Neural progenitor cell (in vitro differentiated cells): Measurements from ENCODE around the gene POT1. TPM values are rescaled to one million over a fixed set of nuclear protein-coding genes. Genes with fewer than 3 reads are reported as not detected.

ENCODE experiments used
- DNase-seq: peaks from one replicate; pipeline ENCODE4 v3.0.0-alpha.2; 2016; ENCODE audit warnings: low spot score
- H2AFZ ChIP-seq: fragments of 200-600 bp; sonication (generic); replicated peaks from 2 replicates; pipeline ENCODE4 v1.6.1; 2016; ENCODE audit warnings: antibody characterized with exemption
- H3F3A ChIP-seq: fragments of 200-600 bp; sonication (generic); 2 replicates; pipeline ENCODE4 v1.6.1; 2016; ENCODE audit warnings: antibody characterized with exemption, low read depth
- H3K27ac ChIP-seq: fragments of 200-600 bp; sonication (generic); 2 replicates; pipeline ENCODE4 v1.5.1; 2016; ENCODE audit warnings: mild to moderate bottlenecking
- H3K27me3 ChIP-seq: fragments of 200-600 bp; sonication (generic); 2 replicates; pipeline ENCODE4 v1.6.1; 2016; ENCODE audit warnings: mild to moderate bottlenecking, moderate library complexity
- H3K36me3 ChIP-seq: fragments of 200-600 bp; sonication (generic); 2 replicates; pipeline ENCODE4 v1.5.1; 2016
- H3K4me1 ChIP-seq: fragments of 200-600 bp; sonication (generic); 2 replicates; pipeline ENCODE4 v1.6.1; 2016; ENCODE audit warnings: mixed run types
- H3K4me2 ChIP-seq: fragments of 200-600 bp; sonication (generic); 2 replicates; pipeline ENCODE4 v1.6.1; 2016
- H3K4me3 ChIP-seq: fragments of 200-600 bp; sonication (generic); 2 replicates; pipeline ENCODE4 v1.5.1; 2016
- H3K79me2 ChIP-seq: fragments of 200-600 bp; sonication (generic); 2 replicates; pipeline ENCODE4 v1.6.1; 2016; ENCODE audit warnings: low read depth
- H3K9ac ChIP-seq: fragments of 200-600 bp; sonication (generic); 2 replicates; pipeline ENCODE4 v1.6.1; 2016
- H3K9me3 ChIP-seq: fragments of 200-600 bp; sonication (generic); 2 replicates; pipeline ENCODE4 v1.5.1; 2016; ENCODE audit warnings: low read depth
- H4K20me1 ChIP-seq: fragments of 200-600 bp; sonication (generic); 2 replicates; pipeline ENCODE4 v1.6.1; 2016; ENCODE audit warnings: low read depth
- H3K27ac Mint-ChIP-seq: 3 replicates; pipeline ENCODE4 v1.8.0; 2021; ENCODE audit warnings: mixed read lengths
- H3K27me3 Mint-ChIP-seq: 2 replicates; pipeline ENCODE4 v1.8.0; 2022; ENCODE audit warnings: low read depth, mild to moderate bottlenecking, inconsistent platforms, moderate library complexity, mixed read lengths; ENCODE audit not compliant: insufficient read depth
- H3K36me3 Mint-ChIP-seq: 3 replicates; pipeline ENCODE4 v1.8.0; 2021; ENCODE audit warnings: mixed read lengths
- H3K4me1 Mint-ChIP-seq: 3 replicates; pipeline ENCODE4 v1.8.0; 2021; ENCODE audit warnings: mixed read lengths
- H3K4me3 Mint-ChIP-seq: 3 replicates; pipeline ENCODE4 v1.8.0; 2021; ENCODE audit warnings: mild to moderate bottlenecking, moderate library complexity, mixed read lengths
- H3K9me3 Mint-ChIP-seq: 3 replicates; pipeline ENCODE4 v1.8.0; 2020; ENCODE audit warnings: mixed read lengths
- EZH2 ChIP-seq: fragments of 200-600 bp; sonication (generic); IDR thresholded peaks from 2 replicates; pipeline ENCODE4 v1.6.1; 2017; ENCODE audit warnings: antibody characterized with exemption, mild to moderate bottlenecking, moderate library complexity
- EZH2phosphoT487 ChIP-seq: fragments of 200-600 bp; sonication (generic); IDR thresholded peaks from 2 replicates; pipeline ENCODE4 v1.6.1; 2017; ENCODE audit warnings: antibody characterized with exemption
- total RNA-seq: library from RNA; depleted of rRNA; stranded (reverse); fragments of >200 nt; gene quantifications from 2 replicates; pipeline ENCODE4 v1.2.3, GENCODE V29; 2015; ENCODE audit warnings: low replicate concordance
- TF ChIP-seq, protein P1 (sequence below): fragments of 200-600 bp; sonication (generic); IDR thresholded peaks from 2 replicates; pipeline ENCODE4 v1.5.1; 2017; ENCODE audit warnings: antibody characterized with exemption, mild to moderate bottlenecking

Gene POT1
- total RNA-seq, 1 donor from 2014 or later: 108 TPM

DNA sequence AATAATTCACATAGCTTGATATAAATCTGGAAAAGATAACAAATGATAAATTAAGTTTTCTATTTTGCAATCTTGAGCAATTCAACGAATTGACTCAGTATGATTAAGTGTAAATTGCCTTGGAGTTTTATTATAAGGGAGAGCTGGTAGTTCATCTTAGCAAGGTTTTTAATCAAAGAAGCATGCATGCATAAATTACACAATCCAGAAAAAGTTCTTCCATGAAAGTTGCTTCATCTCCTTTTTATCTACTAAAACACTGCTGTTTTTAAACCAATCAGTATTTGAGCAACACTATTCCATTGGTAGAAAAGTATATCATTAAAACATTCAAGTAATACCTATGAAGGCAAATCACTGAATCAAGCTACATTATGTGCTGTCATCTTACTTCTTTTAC lies 47.6 kb downstream of the POT1 start:
- no peak overlapping the region for H3K4me3 ChIP-seq
- Mint-ChIP-seq H3K27me3 (no peaks in the 10 kb centered on the region), H3K4me1 (no peaks in the 10 kb centered on the region), H3K27ac (no peak overlapping the region), H3K4me3 (no peak overlapping the region), H3K9me3 (no peaks in the 10 kb centered on the region), H3K36me3 (peaks cover 3% of the 10 kb centered on the region)
- no peaks in the 10 kb centered on the region for H4K20me1 ChIP-seq
- no peaks in the 10 kb centered on the region for H3K27me3 ChIP-seq
- no peak overlapping the region for H3K9ac ChIP-seq
- no peak overlapping the region for H2AFZ ChIP-seq
- TF ChIP-seq EZH2 (no peak), EZH2phosphoT487 (no peak)
- TF ChIP-seq, protein P1, sequence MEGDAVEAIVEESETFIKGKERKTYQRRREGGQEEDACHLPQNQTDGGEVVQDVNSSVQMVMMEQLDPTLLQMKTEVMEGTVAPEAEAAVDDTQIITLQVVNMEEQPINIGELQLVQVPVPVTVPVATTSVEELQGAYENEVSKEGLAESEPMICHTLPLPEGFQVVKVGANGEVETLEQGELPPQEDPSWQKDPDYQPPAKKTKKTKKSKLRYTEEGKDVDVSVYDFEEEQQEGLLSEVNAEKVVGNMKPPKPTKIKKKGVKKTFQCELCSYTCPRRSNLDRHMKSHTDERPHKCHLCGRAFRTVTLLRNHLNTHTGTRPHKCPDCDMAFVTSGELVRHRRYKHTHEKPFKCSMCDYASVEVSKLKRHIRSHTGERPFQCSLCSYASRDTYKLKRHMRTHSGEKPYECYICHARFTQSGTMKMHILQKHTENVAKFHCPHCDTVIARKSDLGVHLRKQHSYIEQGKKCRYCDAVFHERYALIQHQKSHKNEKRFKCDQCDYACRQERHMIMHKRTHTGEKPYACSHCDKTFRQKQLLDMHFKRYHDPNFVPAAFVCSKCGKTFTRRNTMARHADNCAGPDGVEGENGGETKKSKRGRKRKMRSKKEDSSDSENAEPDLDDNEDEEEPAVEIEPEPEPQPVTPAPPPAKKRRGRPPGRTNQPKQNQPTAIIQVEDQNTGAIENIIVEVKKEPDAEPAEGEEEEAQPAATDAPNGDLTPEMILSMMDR: no peak
- DNase-seq: no peak
- no peak overlapping the region for H3K4me2 ChIP-seq
- H3K79me2 ChIP-seq: no peaks in the 10 kb centered on the region
- no peaks in the 10 kb centered on the region for H3F3A ChIP-seq
- no peak overlapping the region for H3K27ac ChIP-seq
- H3K4me1 ChIP-seq: no peaks in the 10 kb centered on the region
- no peaks in the 10 kb centered on the region for H3K36me3 ChIP-seq
- no peaks in the 10 kb centered on the region for H3K9me3 ChIP-seq

DNA sequence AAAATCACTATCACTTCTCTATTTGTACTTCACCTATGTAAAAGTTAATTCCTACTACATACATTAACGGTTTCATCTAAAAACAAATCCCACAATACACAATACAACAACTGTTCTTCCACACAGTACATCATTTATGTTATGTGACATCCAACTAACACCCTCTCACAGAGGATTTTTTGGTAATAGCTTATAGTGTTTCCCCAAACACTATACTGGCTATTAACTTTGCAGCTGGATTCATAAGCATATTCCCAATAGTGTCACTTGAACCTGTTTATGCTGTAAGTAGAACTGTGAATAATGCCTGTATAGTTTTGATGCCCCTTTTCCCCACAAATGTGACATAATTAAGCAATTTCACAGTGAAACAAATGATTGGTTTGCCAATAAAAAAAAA lies 49.9 kb downstream of the POT1 start:
- H3K79me2 ChIP-seq: no peaks in the 10 kb centered on the region
- no peak for DNase-seq
- H3K4me1 Mint-ChIP-seq: no peaks in the 10 kb centered on the region
- no peaks in the 10 kb centered on the region for H3K9me3 Mint-ChIP-seq
- no peaks in the 10 kb centered on the region for H3K27me3 ChIP-seq
- no peak overlapping the region for H3K27ac ChIP-seq
- no peaks in the 10 kb centered on the region for H3K9me3 ChIP-seq
- H3K27me3 Mint-ChIP-seq: no peaks in the 10 kb centered on the region
- no peaks in the 10 kb centered on the region for H3K36me3 ChIP-seq
- H3F3A ChIP-seq: no peaks in the 10 kb centered on the region
- no peak overlapping the region for H3K27ac Mint-ChIP-seq
- TF ChIP-seq EZH2: no peak
- TF ChIP-seq, protein P1: no peak
- no peak for TF ChIP-seq EZH2phosphoT487
- no peak overlapping the region for H3K4me3 Mint-ChIP-seq
- H4K20me1 ChIP-seq: no peaks in the 10 kb centered on the region
- H3K4me1 ChIP-seq: no peaks in the 10 kb centered on the region
- no peak overlapping the region for H3K4me3 ChIP-seq
- peaks cover 3% of the 10 kb centered on the region for H3K36me3 Mint-ChIP-seq
- H3K9ac ChIP-seq: no peak overlapping the region
- no peak overlapping the region for H3K4me2 ChIP-seq
- no peak overlapping the region for H2AFZ ChIP-seq

DNA sequence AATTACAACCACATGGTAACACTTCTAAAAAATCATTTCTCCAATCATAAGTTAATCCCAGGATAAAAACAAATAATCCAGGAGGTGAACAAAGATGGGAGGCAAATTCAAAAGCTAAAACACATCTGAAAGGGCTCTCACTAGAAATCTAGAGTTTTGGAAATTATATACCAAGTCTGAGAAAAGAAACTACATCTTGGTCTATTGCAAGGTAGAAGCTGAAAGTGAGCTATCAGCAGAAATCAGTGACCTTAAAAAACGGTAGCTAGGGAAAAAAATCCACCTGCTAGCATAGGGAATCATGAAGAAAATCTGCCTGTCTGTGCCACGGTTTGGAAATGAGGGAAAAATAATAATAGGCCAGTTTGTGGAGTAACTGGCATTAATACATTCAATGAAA lies 50.5 kb downstream of the POT1 start:
- H3K4me1 Mint-ChIP-seq: no peaks in the 10 kb centered on the region
- H3K9me3 ChIP-seq: no peaks in the 10 kb centered on the region
- no peaks in the 10 kb centered on the region for H3K9me3 Mint-ChIP-seq
- no peak overlapping the region for H3K4me3 ChIP-seq
- no peak overlapping the region for H3K27ac Mint-ChIP-seq
- no peaks in the 10 kb centered on the region for H3K27me3 Mint-ChIP-seq
- no peak for DNase-seq
- no peaks in the 10 kb centered on the region for H3K27me3 ChIP-seq
- no peak overlapping the region for H3K4me2 ChIP-seq
- no peak overlapping the region for H3K4me3 Mint-ChIP-seq
- H3K27ac ChIP-seq: no peak overlapping the region
- H3K4me1 ChIP-seq: no peaks in the 10 kb centered on the region
- H3K36me3 Mint-ChIP-seq: peaks cover 3% of the 10 kb centered on the region
- H3K79me2 ChIP-seq: no peaks in the 10 kb centered on the region
- TF ChIP-seq, protein P1: no peak
- TF ChIP-seq EZH2 (no peak), EZH2phosphoT487 (no peak)
- no peaks in the 10 kb centered on the region for H3K36me3 ChIP-seq
- H2AFZ ChIP-seq: no peak overlapping the region
- H3K9ac ChIP-seq: no peak overlapping the region
- no peaks in the 10 kb centered on the region for H3F3A ChIP-seq
- no peaks in the 10 kb centered on the region for H4K20me1 ChIP-seq
